Measurements from ENCODE around the gene ELOVL6.

- TF ChIP-seq CTCF (IDR thresholded peaks at IDR 0.05; ENCODE audit: low read depth, low read length), result no peak
- TF ChIP-seq EZH2phosphoT487 (IDR thresholded peaks at IDR 0.05; ENCODE audit: low read depth), result no peak
Measured at GRCh38 chr4:110231869-110232268, 33.5 kb upstream of the ELOVL6 start.

Data from OCI-LY3 (cell line).